Thyroid gland (tissue), 4 donors: ENCODE results near the gene ATP4B.

Experiments used
- CTCF ChIP-seq, 6 experiments: fragments of 200-600 bp in 3 of 6; fragments of 450-650 bp in 3 of 6; sonication (generic) in 3 of 6; IDR thresholded peaks; one replicate each; pipeline ENCODE4 v1.5.1; 2016 to 2019; ENCODE audit warnings: antibody characterized with exemption in 6 of 6, mild to moderate bottlenecking in 2 of 6, inconsistent platforms in 1 of 6, moderate library complexity in 1 of 6
- POLR2A ChIP-seq, 2 donors: fragments of 450-650 bp; IDR thresholded peaks; one replicate each; pipeline ENCODE4 v1.6.1; 2017; ENCODE audit warnings: antibody characterized with exemption in 2 of 2, mild to moderate bottlenecking in 2 of 2, moderate library complexity in 1 of 2

- TF ChIP-seq CTCF (IDR thresholded peaks at IDR 0.05), result no peak
- no peak for TF ChIP-seq POLR2A (IDR thresholded peaks at IDR 0.05)
These were observed 52.5 kb downstream of the ATP4B start for GRCh38 chr13:113605461-113605860.
